ENCODE data around the gene PRAMEF11. TPM values are rescaled to one million over a fixed set of nuclear protein-coding genes. Genes with fewer than 3 reads are reported as not detected.
"Not testable (repeated sequence)": the region's sequence is repeated elsewhere in the genome, so short reads cannot be mapped to it uniquely, and the experiment has no call there.

PRAMEF11 gene
- total RNA-seq, 1 donor from 2014 or later, result not detected

GRCh38 chr1:12783783-12784182, 47.4 kb downstream of the PRAMEF11 start:
- peak; percentile 56 for TF ChIP-seq CTCF (conservative IDR thresholded peaks at IDR 0.05)
- not testable (repeated sequence) for H3K27ac Mint-ChIP-seq; H3K4me3 Mint-ChIP-seq; DNase-seq (ENCODE audit: extremely low spot score, unreplicated experiment); H3K36me3 Mint-ChIP-seq; H3K9me3 Mint-ChIP-seq; H3K4me1 Mint-ChIP-seq (ENCODE audit: unreplicated experiment)
- peaks cover 10% of the 10 kb centered on the region for H3K27me3 Mint-ChIP-seq

- not testable (repeated sequence) for H3K9me3 Mint-ChIP-seq; DNase-seq (ENCODE audit: extremely low spot score, unreplicated experiment); H3K4me1 Mint-ChIP-seq (ENCODE audit: unreplicated experiment); H3K27ac Mint-ChIP-seq; H3K4me3 Mint-ChIP-seq; H3K36me3 Mint-ChIP-seq
- peaks cover 20% of the 10 kb centered on the region for H3K27me3 Mint-ChIP-seq
- peak; percentile 45 for TF ChIP-seq CTCF (conservative IDR thresholded peaks at IDR 0.05)
Measured at GRCh38 chr1:12781488-12781887, 49.7 kb downstream of the PRAMEF11 start.

GRCh38 chr1:12778907-12779306, 52.3 kb downstream of the PRAMEF11 start:
- no peak for TF ChIP-seq CTCF (conservative IDR thresholded peaks at IDR 0.05)
- no peak for DNase-seq (ENCODE audit: extremely low spot score, unreplicated experiment)

GRCh38 chr1:12778061-12778460, 53.1 kb downstream of the PRAMEF11 start:
- no peaks in the 10 kb centered on the region for H3K9me3 Mint-ChIP-seq
- no peak for DNase-seq (ENCODE audit: extremely low spot score, unreplicated experiment)
- H3K4me1 Mint-ChIP-seq (ENCODE audit: unreplicated experiment), result no peaks in the 10 kb centered on the region
- H3K4me3 Mint-ChIP-seq, result no peak overlapping the region
- no peaks in the 10 kb centered on the region for H3K36me3 Mint-ChIP-seq
- no peak for TF ChIP-seq CTCF (conservative IDR thresholded peaks at IDR 0.05)
- H3K27ac Mint-ChIP-seq, result no peak overlapping the region
- H3K27me3 Mint-ChIP-seq, result peaks cover 28% of the 10 kb centered on the region

More at GRCh38 chr1:12778907-12779306, 52.3 kb downstream of the PRAMEF11 start:
- no peaks in the 10 kb centered on the region for H3K36me3 Mint-ChIP-seq
- no peaks in the 10 kb centered on the region for H3K9me3 Mint-ChIP-seq
- H3K4me1 Mint-ChIP-seq (ENCODE audit: unreplicated experiment), result no peaks in the 10 kb centered on the region
- H3K27me3 Mint-ChIP-seq, result peaks cover 26% of the 10 kb centered on the region
- no peak overlapping the region for H3K4me3 Mint-ChIP-seq
- no peak overlapping the region for H3K27ac Mint-ChIP-seq

- TF ChIP-seq CTCF (conservative IDR thresholded peaks at IDR 0.05), result no peak
- Mint-ChIP-seq H3K9me3 (no peaks in the 10 kb centered on the region), H3K27me3 (peaks cover 36% of the 10 kb centered on the region), H3K4me1 (ENCODE audit: unreplicated experiment) (no peaks in the 10 kb centered on the region), H3K36me3 (no peaks in the 10 kb centered on the region), H3K4me3 (no peak overlapping the region), H3K27ac (no peak overlapping the region)
- no peak for DNase-seq (ENCODE audit: extremely low spot score, unreplicated experiment)
Measured at GRCh38 chr1:12776801-12777557, 54.2 kb downstream of the PRAMEF11 start.

Measured in type B pancreatic cell (in vitro differentiated cells).